Stimulated activated CD4-positive, alpha-beta T cell treated with anti-CD3 and anti-CD28 coated beads, TNF-alpha, amount 100 ng/mL, for 4 hours (primary cell): ENCODE data around the gene KRT6B.
"Not testable (repeated sequence)": the region's sequence is repeated elsewhere in the genome, so short reads cannot be mapped to it uniquely, and the experiment has no call there.

ENCODE experiments used
- DNase-seq, 3 experiments: peaks; one replicate each; pipeline ENCODE4 v3.0.0-alpha.2; 2020; ENCODE audit warnings: low read depth in 3 of 3

KRT6B gene

GRCh38 chr12:52469853-52470252 is 17.9 kb upstream of the KRT6B start:
- DNase-seq, result no peak

GRCh38 chr12:52464897-52465296 is 13.0 kb upstream of the KRT6B start:
- DNase-seq, result no peak

DNA sequence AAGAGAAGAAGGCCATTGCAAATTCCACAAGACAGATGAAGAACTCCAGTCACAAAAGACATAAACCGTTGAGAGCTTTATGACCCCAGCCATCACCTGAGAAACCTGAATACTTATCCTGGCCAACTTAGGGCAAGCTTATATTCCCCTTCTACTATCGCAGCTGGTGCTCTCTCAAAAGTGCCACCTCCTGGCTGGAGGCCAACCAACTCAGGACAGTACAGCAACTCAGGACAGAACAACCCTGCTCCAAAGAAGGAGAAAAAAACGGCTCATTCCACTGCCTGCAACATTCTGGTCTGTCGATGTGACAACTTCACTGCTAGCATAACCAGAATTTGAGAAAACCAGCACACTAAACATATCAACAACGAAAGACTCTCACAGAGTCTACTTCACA is 9.7 kb upstream of the KRT6B start:
- DNase-seq, result no peak

GRCh38 chr12:52458861-52459260 is 6.9 kb upstream of the KRT6B start:
- DNase-seq, result no peak

DNA sequence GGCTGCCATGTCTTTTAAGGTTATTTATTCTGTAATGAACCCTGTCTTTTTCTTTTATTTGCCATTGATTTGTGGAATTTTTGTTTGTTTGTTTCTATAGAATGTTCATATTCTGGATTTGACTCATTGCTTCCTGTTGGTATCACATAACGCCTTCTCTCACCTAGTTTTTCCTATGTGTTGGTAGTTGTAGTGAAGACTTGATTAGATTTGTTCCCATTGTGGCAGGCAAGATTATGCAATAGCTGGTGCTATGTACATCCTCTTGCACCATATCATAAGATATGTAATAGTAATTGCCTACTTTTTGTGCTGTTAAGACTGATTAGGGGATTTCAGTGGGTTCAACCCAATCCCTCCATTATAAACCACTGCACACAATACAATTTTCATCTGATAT is 3.9 kb upstream of the KRT6B start:
- DNase-seq, result no peak

DNA sequence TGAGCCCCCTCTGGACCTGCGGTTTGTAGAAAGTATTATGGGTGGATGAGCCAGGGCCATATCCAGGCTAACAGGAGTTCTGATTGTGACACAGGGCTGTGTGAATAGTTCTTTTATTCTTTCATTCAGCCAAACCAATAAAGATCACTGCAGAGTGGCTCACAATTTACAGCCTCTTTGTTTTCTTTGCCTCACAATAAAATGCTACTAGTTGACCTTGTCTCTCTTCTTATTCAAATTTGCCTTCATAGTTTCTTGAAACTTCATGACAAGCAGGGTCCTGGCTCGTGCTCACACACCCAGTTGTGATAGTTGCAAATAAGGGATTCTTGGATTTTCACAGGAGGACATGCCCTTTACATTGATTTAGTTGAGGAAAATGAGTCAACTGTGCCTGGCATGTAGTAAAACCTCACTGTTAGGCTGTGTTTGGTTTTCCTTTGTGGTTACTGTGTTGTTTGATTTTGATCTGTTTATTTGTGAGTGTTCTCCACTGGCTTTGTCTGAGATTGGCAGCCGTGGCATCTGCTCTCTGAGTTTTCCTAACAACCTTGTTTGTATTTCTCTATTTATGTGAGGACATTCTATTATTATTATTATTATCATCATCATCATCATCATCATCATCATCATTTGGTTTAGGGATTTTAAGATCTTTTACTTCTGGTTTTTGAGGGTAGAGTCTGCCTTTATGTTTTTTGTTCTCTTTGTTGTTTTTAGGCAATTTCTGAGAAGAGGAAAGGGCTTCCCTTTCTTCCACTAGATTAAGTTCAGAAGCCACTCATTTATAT is 2.7 kb upstream of the KRT6B start:
- DNase-seq, result no peak

GRCh38 chr12:52448228-52448627 is 3.7 kb downstream of the KRT6B start:
- DNase-seq, result no peak

- DNase-seq, result not testable (repeated sequence)
These were observed 4.8 kb downstream of the KRT6B start for GRCh38 chr12:52447196-52447595.

DNA sequence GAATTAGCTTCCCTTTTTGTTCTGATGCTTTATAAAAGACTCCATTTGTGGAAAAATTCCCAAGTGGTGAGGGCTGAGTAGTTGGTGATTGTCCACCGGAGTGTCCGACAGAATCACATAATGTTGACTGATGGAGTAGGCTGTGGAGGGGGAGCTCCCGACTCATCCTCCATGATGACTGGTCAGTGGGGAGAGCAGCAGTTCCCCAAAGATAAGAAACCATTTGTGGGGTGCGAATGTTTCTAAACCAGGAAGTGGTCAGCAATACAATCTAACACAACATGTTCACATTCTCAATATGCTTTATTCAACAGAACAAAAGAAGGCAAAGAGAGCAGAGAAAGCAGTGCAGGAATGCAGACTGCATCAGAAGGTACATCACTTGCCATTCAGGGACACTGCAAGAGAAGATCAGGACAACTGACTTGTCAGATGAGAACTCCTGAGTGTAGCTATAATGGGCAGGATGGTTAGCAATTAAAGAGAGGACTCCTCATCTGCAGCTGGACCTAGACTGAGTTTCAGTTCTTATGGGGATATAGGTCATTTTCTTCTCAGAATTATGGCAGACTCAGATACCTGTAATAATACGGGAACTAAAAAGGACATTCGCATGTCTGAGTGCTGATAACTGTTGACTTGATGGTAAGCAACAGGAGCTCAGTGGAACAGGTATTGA is 5.4 kb downstream of the KRT6B start:
- DNase-seq, result no peak

- DNase-seq, result no peak
These were observed 6.1 kb downstream of the KRT6B start for GRCh38 chr12:52445876-52446275.

DNA sequence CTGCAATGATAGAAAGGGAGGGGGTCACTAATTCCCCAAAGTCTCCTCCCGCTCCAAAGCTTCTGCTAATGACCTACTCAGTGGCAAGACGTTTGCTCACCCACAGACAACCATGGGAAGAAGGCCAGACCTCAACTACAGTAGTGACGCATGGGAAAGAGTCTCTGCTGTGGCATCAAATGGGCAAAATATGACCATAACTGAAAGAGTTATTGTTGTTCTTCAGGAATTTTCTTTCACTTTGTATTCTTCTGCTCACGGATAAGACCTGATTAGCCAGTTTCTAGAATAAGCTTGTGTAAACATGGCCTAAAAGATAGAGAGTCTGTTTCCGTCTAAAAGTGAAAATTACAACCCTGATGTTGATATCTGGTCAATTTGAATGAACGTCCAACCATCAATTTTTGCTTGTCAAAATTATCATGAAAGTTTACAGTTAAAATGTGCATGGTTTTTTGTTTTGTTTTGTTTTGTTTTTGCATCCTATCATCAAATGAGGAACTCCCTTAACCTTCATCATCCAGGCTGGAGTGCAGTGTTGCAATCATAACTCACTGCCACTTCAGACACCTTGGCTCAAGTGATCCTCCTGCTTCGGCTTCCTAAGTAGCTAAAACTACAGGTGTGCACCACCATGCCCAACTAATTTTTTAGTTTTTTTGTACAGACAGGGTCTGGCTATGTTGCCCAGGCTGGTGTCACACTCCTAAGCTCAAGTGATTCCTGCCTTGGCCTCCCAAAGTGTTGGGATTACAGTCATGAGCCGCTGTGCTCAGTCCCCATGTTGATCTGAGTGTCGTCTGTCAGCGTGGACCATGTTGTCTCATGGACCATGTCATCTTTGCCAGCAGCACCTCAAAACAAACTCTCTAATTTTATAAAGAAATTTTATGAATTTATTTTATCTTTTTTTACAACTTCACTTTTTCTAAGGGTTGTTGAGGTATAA is 7.0 kb downstream of the KRT6B start:
- no peak for DNase-seq

GRCh38 chr12:52443966-52444365 is 8.0 kb downstream of the KRT6B start:
- DNase-seq, result no peak

DNA sequence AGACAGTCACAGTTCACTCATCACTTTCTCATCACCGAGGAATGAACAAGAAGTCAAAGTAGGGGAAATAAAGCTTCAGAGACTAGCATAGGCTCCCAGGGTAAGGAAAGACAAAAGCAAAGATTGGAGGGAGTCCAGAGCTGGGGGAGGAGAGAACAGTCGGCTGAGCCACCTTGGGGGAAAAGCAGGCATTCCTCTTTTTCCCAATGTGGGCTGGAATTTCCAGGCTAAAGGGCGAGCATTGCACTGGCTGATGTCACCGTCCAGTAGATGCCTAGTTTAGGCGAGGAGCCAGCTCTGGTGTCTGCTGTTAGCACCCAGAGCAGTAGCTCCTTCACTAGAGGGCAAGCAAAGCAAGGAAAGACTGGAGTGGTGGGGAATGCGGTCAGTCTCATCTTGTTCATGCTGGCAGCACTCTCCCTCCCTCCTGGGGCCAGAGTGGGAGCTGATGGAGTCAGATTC is 9.3 kb downstream of the KRT6B start:
- no peak for DNase-seq

DNA sequence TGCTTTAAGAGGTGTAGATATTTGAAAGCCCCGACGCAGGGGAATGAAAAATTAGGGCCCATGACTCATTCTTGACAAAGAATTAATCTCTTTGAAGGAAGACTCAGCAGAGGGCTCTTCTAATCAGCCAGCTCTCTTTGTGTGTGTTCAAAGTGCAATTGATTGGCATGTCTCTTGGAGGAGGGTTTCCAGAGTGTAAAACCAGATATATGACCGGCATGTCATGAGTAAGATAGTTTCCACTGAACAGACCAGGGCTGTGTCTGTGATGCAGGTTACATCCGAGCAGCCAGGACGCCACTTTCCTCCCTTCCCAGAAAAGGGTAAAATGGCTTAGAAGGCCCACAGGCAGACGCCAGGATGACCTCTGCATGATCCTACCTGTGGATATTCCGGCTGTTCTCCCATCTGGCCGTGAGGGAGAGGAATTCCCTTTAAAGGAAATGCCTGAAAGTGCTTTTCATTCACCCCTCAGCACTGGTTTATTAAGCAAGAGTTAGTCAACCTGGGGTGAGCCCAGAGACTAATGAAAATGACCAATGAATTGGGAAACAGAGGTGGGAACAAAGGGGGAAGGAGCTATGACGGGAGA is 10.5 kb downstream of the KRT6B start:
- no peak for DNase-seq

DNA sequence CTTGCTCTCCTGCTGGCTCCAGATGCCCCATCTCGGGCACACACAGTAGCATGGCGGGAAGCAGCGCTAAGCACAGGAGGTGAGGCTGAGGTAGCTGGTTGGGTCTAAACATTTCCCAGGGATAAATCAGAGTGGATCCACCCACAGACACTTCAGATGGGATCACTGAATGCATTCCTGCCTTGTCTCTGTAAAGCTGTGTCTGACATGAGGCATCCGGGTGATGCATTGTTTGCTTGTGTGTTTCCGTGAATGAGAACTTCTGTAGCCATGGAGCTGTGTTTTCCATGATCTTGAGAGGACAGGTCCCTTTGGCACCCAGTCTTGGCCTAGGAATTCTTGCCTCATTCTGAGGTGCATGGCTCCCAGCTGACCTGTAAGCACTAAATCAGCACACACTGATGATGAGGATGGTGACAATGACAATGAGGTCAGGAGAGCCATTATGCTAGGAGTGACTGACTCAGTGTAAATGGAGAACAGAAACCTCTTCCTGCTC is 11.1 kb downstream of the KRT6B start:
- no peak for DNase-seq

- no peak for DNase-seq
These were observed 12.1 kb downstream of the KRT6B start for GRCh38 chr12:52439845-52440244.

GRCh38 chr12:52439420-52439819 is 12.5 kb downstream of the KRT6B start:
- DNase-seq, result no peak

- no peak for DNase-seq
These were observed 13.3 kb downstream of the KRT6B start for GRCh38 chr12:52438305-52439301.

- DNase-seq, result no peak
These were observed 14.4 kb downstream of the KRT6B start for GRCh38 chr12:52437508-52437907.

DNA sequence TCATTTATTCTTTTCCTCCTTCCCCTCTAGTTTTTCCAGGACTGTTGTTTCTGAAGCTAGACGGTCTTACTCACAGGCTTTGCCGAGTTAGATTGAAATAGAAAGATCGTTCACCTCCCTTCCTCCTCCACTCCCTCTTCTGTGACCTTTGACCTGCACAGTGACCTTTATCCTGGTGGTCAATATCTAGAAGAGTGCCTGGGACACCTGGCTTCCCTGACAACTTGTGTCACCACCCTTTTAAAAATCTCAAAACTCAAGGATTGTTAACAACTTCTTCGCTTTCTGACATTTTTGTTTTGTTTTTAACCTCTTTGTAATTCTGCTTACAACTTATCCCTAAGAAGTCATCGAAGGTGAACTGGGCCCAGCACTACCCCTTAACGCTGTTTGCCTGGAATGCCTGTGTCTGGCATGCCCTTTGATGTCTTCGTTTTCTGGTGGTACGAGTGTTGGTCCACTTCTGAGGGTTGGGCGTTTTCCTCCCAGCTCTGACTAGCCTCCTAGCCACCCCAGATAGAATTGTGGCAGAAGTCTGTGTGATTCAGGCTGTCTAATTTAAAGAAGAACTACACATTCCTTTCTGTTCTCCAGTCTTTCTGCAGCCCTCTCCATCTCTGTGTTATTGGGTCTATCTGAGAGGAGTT is 15.0 kb downstream of the KRT6B start:
- DNase-seq, result no peak
